A549 (cell line): ENCODE measurements around the gene FHAD1.

Experiments used
- CTCF ChIP-seq: fragments of >200 bp; sonication (Bioruptor Twin); formaldehyde crosslinking; IDR thresholded peaks from 3 replicates; pipeline ENCODE4 v1.5.1; 2016
- EHF ChIP-seq: fragments of 250-450 bp; sonication (Bioruptor Pico); IDR thresholded peaks from 2 replicates; pipeline ENCODE4 v1.5.0; 2020; ENCODE audit warnings: mild to moderate bottlenecking
- POLR2A ChIP-seq: IDR thresholded peaks from 2 replicates; pipeline ENCODE4 v1.6.1; 2012; ENCODE audit warnings: mild to moderate bottlenecking, low read length
- TF ChIP-seq, protein P1 (sequence below): IDR thresholded peaks from 2 replicates; pipeline ENCODE4 v1.6.1; 2012

DNA sequence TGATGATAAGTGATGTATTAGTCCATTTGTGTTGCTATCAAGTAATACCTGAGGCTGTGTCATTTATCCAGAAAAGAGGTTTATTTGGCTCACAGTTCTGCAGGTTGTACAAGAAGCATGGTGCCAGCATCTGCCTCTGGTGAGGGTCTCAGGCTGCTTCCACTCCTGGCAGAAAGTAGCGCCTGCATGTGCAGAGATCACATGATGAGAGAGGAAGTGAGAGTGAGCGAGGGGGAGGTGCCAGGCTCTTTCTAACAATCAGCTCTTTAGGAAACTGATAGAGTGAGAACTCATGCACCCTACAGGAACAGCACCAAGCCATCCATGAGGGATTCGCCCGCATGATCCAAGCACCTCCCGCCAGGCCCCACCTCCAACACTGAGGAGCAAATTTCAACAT lies 2.2 kb upstream of the FHAD1 start:
- no peak for TF ChIP-seq CTCF
- TF ChIP-seq, protein P1, sequence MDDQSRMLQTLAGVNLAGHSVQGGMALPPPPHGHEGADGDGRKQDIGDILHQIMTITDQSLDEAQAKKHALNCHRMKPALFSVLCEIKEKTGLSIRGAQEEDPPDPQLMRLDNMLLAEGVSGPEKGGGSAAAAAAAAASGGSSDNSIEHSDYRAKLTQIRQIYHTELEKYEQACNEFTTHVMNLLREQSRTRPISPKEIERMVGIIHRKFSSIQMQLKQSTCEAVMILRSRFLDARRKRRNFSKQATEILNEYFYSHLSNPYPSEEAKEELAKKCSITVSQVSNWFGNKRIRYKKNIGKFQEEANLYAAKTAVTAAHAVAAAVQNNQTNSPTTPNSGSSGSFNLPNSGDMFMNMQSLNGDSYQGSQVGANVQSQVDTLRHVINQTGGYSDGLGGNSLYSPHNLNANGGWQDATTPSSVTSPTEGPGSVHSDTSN, result no peak
- TF ChIP-seq POLR2A, result no peak
- no peak for TF ChIP-seq EHF (CRISPR knock-in tag)
